ENCODE results near the gene C9orf43. TPM values are rescaled to one million over a fixed set of nuclear protein-coding genes. Genes with fewer than 3 reads are reported as not detected.

C9orf43 gene
- total and polyA plus RNA-seq, 9 of the 15 experiments (the other 6 are each of a cell fraction or from before 2014, with no cell fraction given) = 0.21 to 0.58 (median 0.33) TPM

- Histone ChIP-seq H3K27me3 (ENCODE audit: control insufficient read depth in 2 of 2, insufficient read depth in 2 of 2, low read length in 2 of 2) (no peaks in the 10 kb centered on the region), H3K79me2 (ENCODE audit: control insufficient read depth, insufficient read depth, low read length) (peaks cover 24% of the 10 kb centered on the region), H3K9ac (ENCODE audit: insufficient read depth in 1 of 2, low read depth in 2 of 2, low read length in 2 of 2) (peak overlapping the region; percentile 99 to 100), H3K9me1 (ENCODE audit: control insufficient read depth, insufficient read depth, low read length) (no peaks in the 10 kb centered on the region), H3K9me3 (replicated peaks; ENCODE audit: control insufficient read depth, insufficient read depth, low read depth, low read length) (no peaks in the 10 kb centered on the region), H3K4me2 (ENCODE audit: insufficient read depth, low read length) (peak overlapping the region; percentile 98), H3K27ac (ENCODE audit: extremely low read depth, low read depth, low read length) (peak overlapping the region; percentile 87), H3K4me3 (peak overlapping the region; percentile 88), H3K36me3 (ENCODE audit: control insufficient read depth, insufficient read depth, low read length) (peaks cover 29% of the 10 kb centered on the region), H2AFZ (ENCODE audit: low read depth, low read length) (peak overlapping the region; percentile 92), H4K20me1 (replicated peaks; ENCODE audit: control insufficient read depth, insufficient read depth, low read length) (no peaks in the 10 kb centered on the region), H3K4me1 (replicated peaks in 1 of 2; ENCODE audit: control insufficient read depth in 2 of 2, insufficient read depth in 2 of 2, low read length in 2 of 2) (peaks cover 12 to 22% of the 10 kb centered on the region in 2 experiments; a peak in 4 of 5 replicates)
- BruUV-seq (replicated peaks) = no TSS peak
- ChIA-PET POLR2A (interaction anchor here (0.6 to 3.4 kb wide), 24 partner anchors 9 to 245 kb away, joined by 3 to 43 read pairs (median 4); partner anchors contain the start of genes ALAD, CDC26 and WDR31), CTCF (ENCODE audit: low intra/inter-chr PET ratio) (no interaction called here)
- ATAC-seq = peak; percentile 38
- intact Hi-C loops (cut with micrococcal nuclease) = loop anchor here (5.0 to 10.0 kb wide), 2 partner anchors 135 to 848 kb away; partner anchors contain the start of genes CDC26 and PRPF4
- WGBS (ENCODE audit: insufficient coverage, low coverage, missing lambda C conversion rate) = under 1% methylated on average over 19 of the region's 20 CpGs
- no peak for FAIRE-seq
- in situ Hi-C loops (cut with MboI) = loop anchor here (5.0 kb wide), 1 partner anchor 108 kb away; the partner anchor contains the start of gene RNF183
- DNase-seq (ENCODE audit: extremely low read depth in 1 of 4, low spot score in 3 of 4) = no peak
- no peak for TF ChIP-seq ZBTB26 (CRISPR knock-in tag; IDR thresholded peaks at IDR 0.05)
- TF ChIP-seq ETV5 (CRISPR knock-in tag; IDR thresholded peaks at IDR 0.05; ENCODE audit: low read depth) = no peak
- TF ChIP-seq TAL1 (IDR thresholded peaks at IDR 0.05) = no peak
- no peak for TF ChIP-seq IRF9 (tag; IDR thresholded peaks at IDR 0.05)
- TF ChIP-seq IRF2 (CRISPR knock-in tag; IDR thresholded peaks at IDR 0.05) = no peak
- peak; percentile 65; the same call in 1 of the 2 replicates for TF ChIP-seq ZNF232 (CRISPR knock-in tag; IDR thresholded peaks at IDR 0.05)
- no peak for TF ChIP-seq ZBTB8A (IDR thresholded peaks at IDR 0.05; ENCODE audit: partially characterized antibody)
- 0 out of 2 replicates have a peak, but pooled peaks have one; percentile 40 for TF ChIP-seq SRSF3 (IDR thresholded peaks at IDR 0.05; ENCODE audit: insufficient read depth, low read length)
- no peak for TF ChIP-seq HOMEZ (CRISPR knock-in tag; IDR thresholded peaks at IDR 0.05)
- TF ChIP-seq ZBTB34 (CRISPR knock-in tag; IDR thresholded peaks at IDR 0.05) = no peak
- TF ChIP-seq GATA2 (CRISPR knock-in tag; IDR thresholded peaks at IDR 0.05) = no peak
- TF ChIP-seq CTCF (IDR thresholded peaks at IDR 0.05 in 2 of 3, conservative IDR thresholded peaks at IDR 0.05 in 1 of 3; ENCODE audit: insufficient read depth in 2 of 3, low read depth in 1 of 3, low read length in 3 of 3) = 0 out of 6 replicates have a peak, but pooled peaks of 1 of the 3 experiments have one; percentile 9
- peak; percentile 7; the same call in 1 of the 2 replicates for TF ChIP-seq ZNF766 (CRISPR knock-in tag; conservative IDR thresholded peaks at IDR 0.05)
- TF ChIP-seq ZNF668 (CRISPR knock-in tag; IDR thresholded peaks at IDR 0.05) = no peak
- no peak for TF ChIP-seq CBFA2T2 (conservative IDR thresholded peaks at IDR 0.05)
- no peak for TF ChIP-seq LEF1 (IDR thresholded peaks at IDR 0.05)
Measured at GRCh38 chr9:113409883-113410206, 702 bp upstream of the C9orf43 start.
